Stimulated activated CD4-positive, alpha-beta T cell treated with anti-CD3 and anti-CD28 coated beads, TNF-alpha, amount 100 ng/mL, for 1 hour (primary cell): ENCODE measurements around the gene CTNNBL1.

Source experiments
- DNase-seq, 3 donors: peaks; one replicate each; pipeline ENCODE4 v3.0.0-alpha.2; 2020; ENCODE audit warnings: low read depth in 3 of 3, low spot score in 1 of 3

Gene CTNNBL1

DNA sequence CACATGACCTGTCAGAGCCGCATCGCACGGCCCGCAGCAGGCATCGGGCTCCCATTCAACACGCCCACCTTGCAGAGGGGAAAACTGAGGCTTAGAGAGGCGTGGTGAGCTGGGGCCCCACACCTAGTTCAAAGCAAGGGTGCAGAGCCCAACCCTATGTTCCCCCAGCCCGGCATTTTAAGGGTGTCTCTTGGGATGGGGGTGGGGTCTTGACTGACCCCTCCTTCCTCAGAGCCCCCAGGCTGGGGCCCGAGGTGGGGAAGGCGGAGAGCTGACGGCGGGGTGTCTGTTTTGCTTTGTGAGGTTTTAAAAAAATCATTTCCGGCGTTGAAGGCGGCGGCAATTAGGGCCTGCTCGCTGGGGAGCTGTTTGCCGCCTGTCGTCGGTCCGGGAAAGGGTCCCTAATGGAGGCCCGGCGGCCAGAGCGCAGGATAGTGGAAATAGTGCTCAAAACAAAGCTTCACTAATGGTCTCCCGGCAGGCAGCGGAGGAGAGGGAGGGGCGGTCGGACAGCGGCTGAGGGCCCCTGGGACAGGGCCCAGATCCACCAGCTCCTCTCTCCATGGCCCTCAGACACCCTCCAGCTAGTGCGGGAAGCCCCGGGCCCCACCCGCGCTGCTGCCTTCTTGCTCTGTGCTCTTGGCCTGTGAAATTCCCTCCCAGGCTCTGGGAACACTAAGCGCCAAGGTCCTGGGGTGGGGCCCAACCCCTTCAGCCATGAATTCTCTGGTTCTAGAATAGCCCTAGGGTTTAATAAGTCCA is 221.0 kb downstream of the CTNNBL1 start:
- no peak for DNase-seq

DNA sequence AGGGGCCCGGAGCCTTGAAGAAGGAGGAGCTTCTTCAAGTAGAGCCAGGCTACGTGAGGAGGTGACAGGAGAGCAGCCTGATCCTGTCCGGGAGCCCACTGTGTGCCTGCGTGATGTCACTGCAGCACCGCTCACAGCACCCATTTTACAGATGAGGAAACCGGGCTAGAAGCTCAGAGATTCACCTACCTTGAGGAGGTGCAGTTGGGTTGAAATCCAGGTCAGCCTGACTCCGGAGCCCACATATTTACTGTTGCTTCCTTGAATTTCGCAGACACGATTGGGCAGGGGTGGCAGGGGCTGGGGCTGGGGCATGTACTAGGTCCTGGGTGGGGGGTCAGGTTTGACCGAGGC is 221.6 kb downstream of the CTNNBL1 start:
- DNase-seq: no peak

DNA sequence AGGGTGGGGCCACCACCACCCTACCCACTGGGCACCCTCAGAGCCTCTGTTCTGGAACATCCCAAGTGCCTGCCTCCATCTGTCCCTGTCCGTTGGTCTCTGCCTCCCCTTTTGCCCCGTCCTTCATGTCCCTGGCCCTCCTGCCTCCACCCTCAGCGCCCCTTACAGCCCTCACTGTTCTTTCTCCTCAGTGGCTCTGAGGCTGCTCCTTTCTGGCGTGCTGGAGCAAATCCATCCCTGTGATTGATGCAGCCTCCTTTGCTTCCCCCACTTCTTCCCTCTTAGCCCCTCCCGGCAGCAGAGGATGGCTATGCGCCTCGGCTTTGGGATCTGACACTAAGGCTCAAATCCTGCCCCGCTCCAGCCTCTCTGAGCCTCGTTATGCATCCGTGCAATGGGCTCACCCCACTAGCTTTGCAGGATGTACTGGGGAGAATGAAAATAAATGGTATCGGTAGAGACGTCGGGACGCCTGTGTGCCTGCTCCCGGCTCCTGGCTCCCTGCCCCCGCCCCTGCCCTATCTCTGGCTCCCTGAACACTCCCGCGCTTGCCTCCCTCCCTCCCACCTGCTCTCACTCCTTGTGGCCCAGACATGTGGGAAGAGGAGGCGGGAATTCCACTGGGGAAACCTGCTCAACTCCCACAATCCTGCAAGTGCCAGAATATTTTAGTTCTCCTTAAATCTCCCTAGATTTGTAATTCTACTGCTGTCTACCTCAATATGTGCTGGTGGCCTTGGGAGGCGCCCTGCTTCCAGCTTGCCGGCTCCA is 222.2 kb downstream of the CTNNBL1 start:
- DNase-seq: no peak

DNA sequence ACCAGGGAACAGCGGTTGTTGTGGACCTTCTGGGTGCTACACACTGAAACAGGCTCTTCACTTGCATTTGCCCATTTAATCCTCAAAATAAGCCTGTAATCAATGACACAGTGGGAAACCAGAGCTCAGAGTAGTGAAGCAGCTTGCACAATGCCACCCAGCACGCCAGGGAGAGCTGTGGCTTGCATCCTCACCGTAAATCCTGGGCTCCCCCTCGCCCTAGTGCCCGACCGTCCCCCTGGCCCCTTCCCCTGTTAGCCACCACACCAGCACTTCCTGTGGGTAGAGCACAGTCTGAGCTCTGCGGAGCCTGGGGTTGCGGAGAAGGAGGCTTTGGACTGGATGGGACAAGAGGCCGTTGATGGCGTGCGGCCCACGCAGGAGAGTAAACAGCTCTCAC is 223.6 kb downstream of the CTNNBL1 start:
- no peak for DNase-seq

DNA sequence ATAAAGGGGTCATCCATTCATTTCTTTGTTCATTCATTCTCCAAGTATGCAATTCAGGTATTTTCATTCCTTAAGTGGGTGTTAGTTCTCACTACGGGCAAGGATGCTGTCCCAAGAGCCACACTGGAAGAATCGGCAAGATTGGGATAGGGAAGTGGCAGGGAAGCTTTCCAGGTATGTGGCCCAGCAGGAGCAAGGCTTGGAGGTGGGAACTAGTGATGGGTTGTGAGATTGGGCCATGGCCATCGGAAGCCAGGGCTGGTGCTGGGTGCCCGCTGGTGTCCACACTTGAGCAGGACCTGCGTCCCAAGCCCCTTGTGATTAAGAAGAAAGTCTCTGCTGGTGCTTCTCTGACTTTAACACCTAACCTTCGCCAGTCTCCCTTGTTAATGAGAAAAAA is 224.2 kb downstream of the CTNNBL1 start:
- DNase-seq: no peak

DNA sequence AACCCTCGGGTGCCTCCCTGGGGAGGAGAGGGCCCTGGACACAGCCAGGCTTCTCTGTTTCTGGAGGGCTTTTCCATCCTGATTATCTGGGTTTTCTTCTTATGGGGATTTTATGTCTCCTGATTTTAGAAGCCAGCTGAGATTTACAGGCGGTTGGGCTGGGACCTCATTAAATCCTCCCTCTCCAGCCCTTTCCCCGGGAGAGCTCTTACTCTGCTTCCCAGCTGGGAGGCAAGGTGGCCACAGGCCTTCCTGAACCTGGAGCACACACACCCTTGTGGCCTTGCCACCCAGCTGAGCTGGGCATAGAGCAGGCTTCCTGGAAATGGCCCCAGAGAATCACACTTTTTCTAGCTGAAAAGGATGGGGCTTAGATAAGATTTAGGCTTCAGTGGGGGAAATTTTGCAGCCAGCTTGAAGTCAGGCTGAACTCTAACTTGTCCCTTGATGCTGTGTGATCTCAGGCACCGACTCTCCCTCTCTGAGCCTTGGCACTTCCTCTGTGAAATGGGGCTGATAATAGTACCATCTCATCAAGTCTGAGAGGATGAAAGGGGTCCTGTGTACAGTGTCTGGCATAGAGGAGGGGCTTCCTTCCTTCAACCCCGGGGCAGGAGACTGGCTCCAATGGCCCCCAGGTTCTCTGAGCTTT is 225.7 kb downstream of the CTNNBL1 start:
- DNase-seq: no peak

DNA sequence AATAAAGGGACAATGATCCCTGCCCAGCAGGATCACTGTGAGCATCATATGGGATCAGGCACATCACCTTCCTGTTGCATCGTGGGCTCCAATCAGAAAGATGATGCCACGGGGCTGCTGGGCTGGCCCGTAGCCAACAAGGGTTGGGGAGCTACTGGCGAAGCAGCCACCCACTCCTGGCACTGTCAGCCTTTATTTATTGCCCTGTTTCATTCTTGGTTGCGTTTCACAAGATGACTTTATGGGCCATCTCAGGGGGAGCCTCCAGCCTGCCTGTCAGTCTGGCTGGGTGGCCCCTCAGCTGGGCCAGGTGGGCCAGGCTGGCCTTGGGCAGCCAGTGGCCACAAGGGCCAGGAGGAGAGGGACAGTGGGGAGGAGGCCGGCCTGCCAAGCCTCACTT is 226.4 kb downstream of the CTNNBL1 start:
- DNase-seq: no peak

DNA sequence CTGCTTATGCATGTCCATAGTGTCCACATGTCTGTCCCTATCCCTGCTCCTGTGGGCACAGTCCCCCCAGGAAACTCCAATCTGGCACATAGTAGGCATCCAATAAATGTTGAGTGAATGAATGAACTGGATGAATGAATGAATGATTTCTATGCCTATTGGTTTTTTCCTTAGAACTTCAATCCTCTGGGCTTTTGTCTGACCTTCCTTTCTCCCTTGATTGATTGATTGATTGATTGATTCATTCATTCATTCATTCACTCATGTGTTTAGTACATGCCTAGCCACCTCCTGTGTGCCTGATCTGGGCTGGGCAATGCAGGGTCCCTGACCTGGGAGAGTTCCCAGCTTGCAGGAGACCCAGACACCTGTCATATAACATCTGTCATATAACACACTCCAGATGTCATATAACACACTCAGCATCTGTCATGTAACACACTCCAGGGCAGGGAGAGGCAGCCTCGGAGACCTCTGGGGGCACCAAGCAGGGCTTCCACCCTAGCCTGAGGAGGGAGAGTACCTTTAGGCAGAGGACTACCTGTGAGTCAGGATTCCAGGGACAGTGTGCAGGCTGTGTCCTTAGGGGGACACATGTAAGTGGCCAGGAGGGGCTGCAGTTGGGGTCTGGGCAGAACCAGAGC is 227.0 kb downstream of the CTNNBL1 start:
- DNase-seq: no peak

DNA sequence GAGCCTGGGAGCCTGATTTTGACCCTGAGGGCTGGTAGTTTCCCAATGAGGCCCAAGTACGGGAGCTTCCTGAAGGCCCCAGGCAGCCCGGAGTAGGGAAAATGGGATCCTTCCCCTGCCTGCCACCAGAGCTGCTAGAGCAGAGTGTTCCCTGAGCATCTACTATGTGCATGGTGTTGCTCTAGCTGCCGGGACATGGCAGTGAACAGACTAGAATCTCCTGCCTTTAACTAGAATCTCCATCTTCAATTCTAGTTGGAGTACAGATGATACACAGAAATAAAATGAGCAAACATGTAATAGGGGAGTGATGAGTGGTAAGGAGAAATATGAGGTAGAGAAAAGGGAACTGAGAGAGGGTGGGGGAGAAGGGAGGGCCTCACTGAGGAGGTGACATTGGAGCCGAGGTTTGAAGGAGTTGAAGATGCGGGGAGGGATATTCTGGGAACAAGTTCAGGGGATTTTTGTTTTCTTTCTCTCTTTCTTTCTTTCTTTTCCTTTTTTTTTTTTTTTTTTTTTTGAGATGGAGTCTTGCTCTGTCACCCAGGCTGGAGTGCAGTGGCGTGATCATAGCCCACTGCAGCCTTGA is 227.6 kb downstream of the CTNNBL1 start:
- no peak for DNase-seq
